GM20431 (cell line): Measurements from ENCODE around the gene PAK4.
"Not testable (repeated sequence)": the region's sequence is repeated elsewhere in the genome, so short reads cannot be mapped to it uniquely, and the experiment has no call there.

ENCODE experiments used
- in situ Hi-C: fragments of 300-500 bp; cut with MseI, MboI; formaldehyde crosslinking; loops from one replicate; pipeline ENCODE4 v1.15.0; 2020; ENCODE audit warnings: low sequenced_read_pairs; ENCODE audit not compliant: unreplicated experiment

The PAK4 gene

DNA sequence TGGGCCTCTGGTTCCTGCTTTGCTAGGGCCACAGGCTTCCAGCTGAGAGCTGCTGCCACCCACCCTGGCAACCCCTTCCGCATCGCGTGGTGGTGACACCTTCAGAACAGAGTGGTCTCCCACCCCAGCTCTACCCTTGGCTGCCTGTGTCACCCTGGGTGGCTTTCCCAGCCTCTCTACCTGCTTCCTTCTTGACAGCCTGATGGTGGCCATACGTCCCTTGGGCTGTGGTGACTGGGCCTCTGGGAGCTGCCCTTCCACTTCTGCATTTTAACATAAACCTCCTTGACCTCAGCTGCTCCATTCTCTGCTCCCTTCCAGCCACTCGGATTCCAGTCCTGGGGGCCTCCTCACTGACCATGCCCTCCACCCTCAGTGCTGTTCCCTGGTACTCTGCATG is 17.0 kb downstream of the PAK4 start:
- in situ Hi-C loops, result no loop called here

DNA sequence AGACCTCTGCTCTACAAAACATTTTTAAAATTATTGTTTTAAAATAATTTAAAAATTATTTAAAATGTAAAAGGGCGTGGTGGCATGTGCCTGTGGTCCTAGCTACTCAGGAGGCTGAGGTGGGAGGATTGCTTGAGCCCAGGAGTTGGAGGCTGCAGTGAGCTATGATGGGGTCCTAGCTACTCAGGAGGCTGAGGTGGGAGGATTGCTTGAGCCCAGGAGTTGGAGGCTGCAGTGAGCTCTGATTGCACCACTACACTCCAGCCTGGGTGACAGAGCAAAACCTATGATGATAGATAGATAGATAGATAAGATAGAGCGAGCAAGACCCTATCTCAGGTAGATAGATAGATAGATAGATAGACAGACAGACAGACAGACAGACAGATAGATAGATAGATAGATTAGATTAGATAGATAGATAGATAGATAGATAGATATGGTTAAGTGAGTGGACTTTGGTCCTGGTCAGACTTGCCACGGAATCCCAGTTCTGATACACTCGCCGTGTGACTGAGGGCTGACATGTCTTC is 18.2 kb downstream of the PAK4 start:
- in situ Hi-C loops, result not testable (repeated sequence)

DNA sequence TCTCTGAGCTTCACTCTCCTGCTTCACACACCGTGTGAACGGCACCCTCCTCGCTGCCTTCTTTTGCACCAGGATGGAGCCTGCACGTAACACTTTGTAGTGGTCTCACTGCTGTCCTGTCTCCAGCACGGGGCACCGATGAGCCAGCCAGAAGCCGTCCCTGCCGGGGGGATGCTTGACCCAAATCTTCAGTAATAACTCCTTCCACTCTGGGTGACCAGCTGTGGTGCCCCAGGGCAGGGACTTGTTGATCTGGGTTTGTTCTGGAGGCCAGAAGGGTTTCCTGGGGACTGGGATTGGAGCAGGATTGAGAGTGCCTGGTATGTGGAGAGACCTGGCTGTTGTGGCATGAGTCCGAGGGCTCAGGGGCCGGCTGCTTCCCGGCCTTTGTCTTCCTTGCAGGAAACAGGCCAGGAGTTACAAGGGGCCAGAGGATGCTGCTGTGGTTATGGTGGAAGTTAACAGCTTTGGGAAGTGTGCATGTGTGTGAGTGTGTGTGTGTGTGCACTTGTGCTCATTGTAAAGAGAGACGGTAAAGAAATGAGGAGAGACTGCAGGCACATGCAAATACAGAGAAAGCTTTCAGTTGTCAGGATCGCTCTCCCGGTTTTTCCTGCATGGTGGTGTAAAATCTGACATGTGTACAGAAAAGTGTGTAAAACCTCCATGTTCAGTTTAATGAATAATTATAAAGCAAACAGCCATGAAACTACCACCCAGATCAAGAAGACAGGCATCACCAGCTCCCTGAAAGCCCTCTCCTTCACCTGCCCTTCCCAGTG is 18.9 kb downstream of the PAK4 start:
- in situ Hi-C loops, result no loop called here

DNA sequence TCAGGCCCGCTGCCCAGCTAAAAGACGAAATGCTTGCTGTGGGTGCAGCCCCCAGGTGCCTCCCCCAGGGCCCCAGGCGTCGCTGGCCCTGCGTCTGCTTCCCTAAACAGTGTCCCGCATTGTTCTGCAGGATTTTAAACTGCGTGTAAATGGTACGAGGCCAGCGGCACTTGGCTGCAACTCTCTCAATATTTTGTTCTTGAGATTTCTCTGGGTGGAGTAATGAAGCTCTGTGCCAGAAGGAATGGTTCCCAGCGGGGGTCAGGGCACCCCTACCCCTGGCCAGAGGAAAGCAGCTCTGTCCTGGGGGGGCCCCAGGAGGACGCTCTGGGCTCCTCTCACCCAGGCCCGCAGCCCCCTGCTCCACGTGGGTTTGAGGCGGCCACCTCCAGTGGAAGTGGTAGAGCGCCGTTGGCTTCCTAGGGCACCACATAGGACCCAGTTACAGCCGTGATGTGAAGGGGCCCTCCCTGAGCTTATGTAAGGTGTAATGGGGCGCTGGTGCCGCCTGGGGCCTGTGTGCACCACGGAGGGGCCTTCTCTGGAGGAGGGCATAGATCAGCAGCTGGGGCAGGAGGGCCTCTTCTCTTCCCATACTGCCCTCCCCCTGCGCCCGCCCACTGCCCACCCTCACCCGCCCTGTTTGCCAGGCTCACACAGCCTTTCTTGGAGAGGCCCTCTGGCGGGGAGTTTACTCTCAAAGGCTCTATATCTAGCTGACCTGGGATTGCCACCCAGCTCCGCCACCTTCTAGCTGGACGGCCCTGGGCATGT is 19.8 kb downstream of the PAK4 start:
- in situ Hi-C loops, result no loop called here

DNA sequence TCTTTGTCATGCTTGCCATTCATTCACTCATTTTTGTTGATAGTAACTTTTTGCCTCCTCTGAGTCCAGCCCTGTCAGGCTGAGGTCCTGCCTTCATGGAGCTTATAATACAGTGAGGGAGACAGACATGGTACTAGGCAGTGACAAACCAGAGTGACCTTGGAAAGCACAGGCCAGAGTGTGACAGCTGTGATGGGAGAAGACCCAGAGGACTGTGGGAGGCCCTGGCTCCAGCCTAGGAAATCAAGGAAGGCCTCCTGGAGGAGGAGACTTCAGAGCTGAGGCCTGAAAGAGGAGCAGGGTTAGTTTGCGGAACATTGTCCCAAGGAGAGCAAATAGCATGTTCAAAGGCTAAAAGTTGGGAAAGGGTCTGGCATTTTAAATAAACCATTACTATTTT is 20.5 kb downstream of the PAK4 start:
- in situ Hi-C loops, result no loop called here

DNA sequence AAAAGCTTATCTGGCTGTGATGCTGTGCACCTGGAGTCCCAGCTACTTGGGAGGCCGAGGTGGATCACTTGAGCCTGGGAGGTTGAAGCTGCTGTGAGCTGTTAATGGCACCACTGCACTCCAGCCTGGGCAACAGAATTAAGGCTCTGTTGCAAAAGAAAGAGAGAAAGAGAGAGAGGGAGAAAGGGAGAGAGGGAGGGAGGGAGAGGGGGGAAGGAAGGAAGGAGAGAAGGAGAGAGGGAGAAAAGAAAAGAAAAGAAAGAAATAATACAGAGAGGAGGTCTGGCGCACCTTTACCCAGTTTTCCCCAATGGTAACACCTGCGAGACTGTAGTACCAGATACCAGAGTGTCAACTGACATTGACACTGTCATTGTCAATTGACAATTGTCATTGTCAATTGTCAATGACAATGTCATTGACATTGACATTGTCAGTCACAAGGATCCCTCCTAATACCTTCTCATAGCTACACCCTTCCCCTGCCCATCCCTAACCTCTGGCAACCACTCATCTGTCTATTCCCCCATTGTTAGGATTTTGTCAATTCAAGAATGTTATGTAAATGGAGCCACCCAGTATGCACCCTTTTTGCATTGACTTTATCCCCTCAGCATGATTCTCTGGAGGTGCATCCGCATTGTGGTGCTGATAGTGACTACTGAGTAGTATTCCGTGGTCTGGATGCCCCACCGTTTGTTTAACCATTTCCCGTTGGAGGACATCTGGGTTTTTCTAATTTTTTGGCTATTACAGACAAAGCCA is 21.3 kb downstream of the PAK4 start:
- in situ Hi-C loops, result no loop called here

DNA sequence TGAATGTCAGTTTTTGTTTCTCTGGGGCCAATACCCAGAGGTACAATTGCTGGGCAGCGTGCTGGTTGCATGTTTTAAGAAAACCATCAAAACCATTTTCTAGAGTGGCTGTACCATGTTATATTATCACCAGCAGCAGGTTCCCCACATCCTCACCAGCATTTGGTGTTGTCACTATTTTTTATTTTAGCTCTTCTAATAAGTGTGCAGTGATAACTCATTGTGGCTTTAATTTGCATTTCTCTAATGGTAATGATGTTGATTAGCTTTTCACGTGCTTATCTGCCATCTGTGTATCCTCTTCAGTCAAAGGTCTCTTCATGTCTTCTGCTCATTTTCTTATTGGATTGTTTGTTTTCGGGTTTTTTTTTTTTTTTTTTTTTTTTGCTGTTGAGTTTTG is 21.9 kb downstream of the PAK4 start:
- in situ Hi-C loops, result no loop called here

DNA sequence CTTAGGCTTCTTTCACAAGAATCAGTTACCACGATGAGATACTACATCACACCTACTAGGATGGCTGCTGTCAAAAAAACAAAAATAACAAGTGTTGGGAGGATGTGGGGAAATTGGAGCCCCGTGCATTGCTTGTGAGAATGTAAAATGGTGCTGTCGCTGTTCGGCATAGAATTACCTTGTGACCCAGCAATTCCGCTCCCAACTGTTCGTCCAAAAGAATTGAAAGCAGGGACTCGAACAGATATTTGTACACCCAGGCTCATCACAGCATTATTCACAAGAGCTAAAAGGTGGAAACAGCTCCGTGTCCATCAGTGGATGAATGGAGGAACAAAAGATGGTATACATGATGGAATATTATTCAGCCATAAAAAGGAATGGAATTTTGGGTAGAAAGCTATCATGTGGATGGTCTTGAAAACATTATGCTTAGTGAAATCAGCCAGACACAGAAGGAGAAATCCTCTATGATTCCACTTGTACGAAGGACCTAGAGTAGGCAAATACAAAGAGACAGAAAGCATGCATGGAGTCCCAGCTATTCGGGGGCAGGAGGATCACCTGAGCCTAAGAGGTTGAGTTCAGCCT is 23.4 kb downstream of the PAK4 start:
- in situ Hi-C loops, result no loop called here

DNA sequence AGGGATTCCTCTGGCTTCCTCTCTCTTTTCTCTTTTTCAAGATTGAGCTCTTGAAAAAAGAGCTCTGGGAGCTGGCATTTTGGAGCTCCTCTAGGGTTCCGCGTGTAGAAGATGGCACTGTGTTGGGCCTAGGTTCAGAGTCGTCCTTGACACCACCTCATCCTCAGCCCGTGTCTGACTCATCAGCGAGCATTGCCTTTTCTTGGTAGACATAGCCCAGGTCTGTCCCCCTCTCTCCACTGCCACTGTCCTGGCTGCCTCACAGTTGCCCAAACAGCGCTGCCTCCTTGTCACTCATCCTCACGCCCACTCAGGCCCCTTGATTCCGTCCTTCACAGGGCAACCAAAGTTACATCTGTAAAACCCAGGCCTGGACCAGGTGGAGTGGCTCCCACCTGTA is 24.6 kb downstream of the PAK4 start:
- in situ Hi-C loops, result no loop called here

DNA sequence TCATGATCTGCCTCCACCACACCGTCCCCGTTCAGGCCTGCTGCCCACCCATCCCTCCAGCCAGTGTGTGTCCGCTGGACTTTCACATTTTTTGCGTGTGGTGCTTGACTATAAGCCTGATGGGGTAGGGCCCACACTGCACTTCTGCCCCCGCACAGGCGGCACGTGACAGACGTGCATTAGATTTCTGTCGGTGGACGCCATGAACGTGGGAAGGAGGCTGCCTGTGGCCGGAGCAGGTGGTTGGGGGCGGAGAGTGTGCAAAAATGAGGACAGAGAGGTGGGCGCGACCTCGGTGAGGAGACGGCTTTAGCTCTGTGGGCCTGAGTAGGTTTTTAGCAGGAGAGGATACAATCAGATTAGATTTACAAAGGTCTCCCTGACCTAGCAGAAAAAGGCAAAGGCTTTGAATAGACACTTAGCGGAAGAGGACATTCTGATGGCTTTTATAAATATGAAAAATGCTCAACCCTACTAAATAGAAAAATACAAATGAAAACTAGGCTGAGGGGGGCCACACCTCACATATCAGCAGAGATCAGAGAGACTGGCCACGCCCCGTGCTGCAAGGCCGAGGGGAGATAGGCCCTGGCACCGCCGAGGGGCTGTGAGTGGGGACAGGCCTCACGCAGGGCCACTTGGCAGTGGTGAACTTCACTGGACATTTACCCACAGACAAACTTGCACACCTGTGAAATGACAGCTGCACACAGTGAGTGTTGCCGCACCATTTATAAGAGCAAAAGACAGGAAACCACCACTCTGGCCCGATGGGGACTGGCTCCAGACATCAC is 25.4 kb downstream of the PAK4 start:
- in situ Hi-C loops, result no loop called here

DNA sequence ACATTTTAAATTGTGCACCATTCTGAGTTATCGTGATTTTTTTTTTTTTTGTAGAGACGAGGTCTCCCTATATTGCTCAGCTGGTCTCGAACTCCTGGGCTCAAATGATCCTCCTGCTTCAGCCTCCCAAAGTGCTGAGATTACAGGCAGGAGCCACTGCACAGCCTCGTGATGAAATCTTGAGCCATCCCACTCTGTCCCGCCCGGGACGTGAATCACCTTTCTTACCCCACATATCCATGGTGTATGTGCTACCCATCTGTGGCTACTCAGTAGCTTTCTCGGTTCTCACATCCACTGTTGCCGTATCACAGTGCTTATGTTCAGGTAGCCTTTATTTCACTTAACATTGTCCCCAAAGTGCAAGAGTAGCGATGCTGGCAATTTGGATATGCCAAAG is 26.5 kb downstream of the PAK4 start:
- in situ Hi-C loops, result no loop called here

DNA sequence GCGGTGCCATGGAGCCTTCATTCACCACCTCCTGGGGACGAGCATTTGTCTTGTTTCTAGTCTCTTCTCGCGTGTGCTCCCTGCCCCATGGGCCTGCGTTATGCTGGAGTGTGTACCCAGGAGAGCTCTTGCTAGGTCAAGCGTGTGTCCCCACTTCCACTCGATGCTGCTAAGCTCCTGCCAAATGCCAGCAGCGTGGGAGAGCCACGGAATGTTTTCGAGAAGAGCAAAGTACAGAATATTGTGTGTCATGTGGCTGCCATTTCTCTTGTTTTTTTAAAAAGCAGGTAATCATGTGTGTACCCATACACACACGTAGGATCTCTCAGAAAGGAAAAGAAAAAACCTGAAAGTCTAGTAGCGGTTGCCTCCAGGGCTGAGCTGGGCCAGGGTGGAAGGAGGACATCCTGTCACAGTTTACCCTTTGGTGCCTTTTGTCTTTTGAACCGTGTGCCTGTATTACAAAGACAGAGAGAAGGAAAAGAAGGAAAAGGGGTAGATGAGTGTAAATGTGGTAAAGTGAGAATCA is 28.6 kb downstream of the PAK4 start:
- in situ Hi-C loops, result no loop called here

DNA sequence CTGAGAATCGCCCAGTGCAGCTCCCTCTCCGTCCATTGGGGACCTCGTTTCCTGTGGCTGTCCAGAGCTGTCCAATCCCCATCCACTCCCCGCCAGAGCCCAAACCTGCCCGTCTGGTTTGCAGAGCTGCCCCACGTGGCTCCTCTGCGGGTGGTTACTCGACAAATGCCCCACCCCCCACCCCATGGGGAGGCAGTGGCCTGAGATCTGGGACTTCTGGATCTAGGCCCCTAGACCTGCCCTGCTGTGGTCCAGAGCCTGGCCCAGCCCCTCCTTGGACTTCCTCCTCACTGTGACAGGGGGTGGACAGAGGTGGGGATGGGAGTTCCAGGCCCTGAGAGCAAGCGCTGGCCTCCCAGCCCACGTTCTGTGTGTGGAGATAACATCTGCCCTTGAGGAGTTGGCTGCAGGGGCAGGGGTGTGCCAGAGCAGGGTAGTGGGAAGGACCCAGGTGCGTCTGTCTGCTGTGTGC is 29.1 kb downstream of the PAK4 start:
- in situ Hi-C loops, result no loop called here

DNA sequence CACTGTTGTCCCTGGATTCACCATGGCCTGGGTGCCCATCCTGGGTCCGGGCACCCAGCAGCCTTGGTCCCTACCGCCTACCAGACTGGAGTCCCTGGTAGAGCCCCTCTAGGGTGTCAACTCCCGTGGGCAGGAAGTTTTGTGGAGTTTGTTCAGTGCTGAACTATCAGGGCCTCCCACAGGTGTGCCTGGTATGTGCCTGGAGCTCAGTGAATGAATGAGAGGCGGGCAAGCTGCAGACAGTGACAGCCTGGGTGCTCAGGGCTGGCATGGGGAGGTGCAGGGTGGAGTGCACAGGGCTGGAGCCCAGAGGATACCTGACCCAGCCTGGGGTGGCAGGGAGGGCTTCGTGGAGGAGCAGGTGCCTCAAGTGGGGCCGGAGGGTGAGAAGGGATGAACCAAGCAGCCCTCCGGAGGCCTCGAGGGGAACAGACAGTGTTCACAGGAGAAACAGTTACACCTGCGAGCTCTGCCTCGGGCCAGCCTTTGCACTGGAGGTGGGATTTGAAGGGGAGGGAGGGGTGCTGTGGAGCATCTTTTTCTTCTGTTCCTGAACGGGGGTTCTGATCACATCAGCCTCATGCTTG is 29.6 kb downstream of the PAK4 start:
- in situ Hi-C loops, result no loop called here

DNA sequence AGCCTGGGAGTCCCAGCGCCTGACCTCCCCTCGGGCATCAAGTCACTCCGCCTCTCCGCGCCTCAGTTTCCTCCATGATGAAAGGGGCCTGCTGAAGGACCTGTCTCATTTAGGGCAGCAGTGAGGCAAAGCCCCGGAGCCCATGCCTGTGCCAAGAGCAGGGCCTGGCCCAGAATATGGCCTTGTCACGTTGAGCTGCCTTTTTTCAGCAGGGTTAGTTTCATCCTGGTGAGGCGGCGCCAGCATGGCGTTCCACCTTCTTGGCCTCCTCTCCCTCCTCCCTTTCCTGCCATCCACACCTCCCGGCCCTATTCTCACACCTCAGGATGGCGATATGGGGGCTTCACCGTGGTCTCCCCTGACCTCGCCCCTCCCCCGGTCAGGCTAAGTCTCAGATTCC is 30.2 kb downstream of the PAK4 start:
- in situ Hi-C loops, result no loop called here

DNA sequence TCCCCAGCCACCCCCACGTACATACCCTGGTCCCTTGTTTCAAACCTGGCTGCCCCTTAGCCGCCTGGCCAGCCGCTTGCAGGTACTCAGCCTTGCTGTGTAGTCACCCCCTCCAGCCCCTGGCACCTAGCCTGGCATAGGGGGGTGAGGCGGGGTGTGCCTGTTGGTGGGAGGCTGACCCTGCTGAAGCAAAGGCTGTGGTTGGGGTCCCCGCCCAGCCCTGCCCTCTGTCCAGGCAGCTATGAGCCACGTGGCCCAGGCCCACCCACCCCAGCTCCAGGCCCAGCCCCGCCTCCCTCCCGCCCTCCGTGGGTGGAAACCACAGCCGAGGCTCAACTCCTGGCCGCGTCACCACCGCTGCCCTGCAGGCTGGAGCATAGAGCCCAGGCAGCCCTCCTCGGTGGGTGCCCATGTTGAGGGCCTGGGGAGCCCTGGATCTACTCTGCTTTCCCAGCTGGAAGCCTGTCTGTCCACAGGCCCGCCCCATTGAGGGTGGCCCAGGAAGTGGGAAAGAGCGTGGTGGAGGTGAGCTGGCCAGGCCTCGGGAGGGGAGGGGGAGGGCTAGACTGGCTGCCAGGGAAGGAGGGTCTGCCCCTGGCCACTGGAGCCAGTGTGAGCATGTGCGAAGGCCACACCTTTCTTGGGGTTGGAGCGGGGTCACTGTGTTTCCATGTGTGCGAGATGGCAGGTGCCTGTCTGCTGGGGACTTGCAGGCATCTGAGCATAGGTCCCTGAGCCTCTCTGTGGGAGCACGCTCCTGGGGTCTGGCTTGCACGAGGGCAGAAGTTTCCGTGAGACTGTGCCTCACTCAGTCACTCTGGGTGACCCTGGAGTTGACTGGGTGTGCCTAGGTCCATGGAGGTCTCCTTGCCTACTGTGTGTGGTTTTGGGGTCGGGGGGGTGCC is 31.0 kb downstream of the PAK4 start:
- in situ Hi-C loops, result no loop called here

DNA sequence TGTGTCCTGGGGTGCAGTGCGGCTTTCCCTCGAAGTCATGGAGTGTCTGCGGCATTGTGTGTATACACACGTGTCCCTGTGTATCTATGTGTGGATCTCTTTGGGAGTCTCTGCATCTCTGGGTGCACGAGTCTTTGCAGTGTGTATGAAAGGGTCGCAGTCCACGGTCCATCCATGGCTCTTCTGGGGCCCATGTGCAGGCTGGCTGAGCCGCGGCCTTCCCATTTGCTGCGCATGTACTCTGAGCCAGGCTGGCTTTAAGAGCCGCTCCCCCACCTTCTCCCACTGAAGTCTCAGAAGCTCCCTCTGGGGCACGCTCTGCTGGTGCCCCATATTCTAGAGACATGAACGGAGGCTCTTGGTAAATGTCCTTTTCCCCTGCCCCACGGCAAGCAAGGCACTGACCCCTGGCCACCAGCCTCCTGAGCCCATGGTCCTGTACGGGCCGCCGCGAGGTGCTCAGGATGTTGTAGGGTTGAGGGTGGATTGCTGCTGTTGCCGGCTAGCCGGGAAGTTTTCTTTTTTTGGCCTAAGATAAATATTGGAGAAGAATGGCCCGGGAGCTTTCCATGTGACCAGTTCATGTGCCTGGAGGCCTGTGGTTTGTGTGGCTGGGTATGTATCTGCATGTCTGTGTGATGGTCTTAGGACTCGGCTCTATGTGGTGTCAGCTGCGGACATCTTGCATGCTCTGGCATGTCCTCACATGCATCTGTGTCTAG is 31.9 kb downstream of the PAK4 start:
- in situ Hi-C loops, result no loop called here
